Karpas-422 (cell line): ENCODE data around the gene KANK4. TPM values are rescaled to one million over a fixed set of nuclear protein-coding genes. Genes with fewer than 3 reads are reported as not detected.

ENCODE experiments used
- DNase-seq: peaks from one replicate; pipeline ENCODE4 v3.0.0-alpha.2; 2015
- H2AFZ ChIP-seq: fragments of 200-600 bp; sonication (generic); 2 replicates; pipeline ENCODE4 v1.6.1; 2014; ENCODE audit warnings: antibody characterized with exemption, low read length, mixed read lengths
- H3K27ac ChIP-seq: fragments of 200-600 bp; sonication (generic); 2 replicates; pipeline ENCODE4 v1.5.1; 2014; ENCODE audit warnings: mild to moderate bottlenecking, low read length, moderate library complexity
- H3K27me3 ChIP-seq: fragments of 200-600 bp; sonication (generic); 2 replicates; pipeline ENCODE4 v1.6.1; 2014; ENCODE audit warnings: low read length, mixed read lengths
- H3K36me3 ChIP-seq: fragments of 200-600 bp; sonication (generic); 2 replicates; pipeline ENCODE4 v1.6.1; 2014; ENCODE audit warnings: low read length, mixed read lengths; ENCODE audit not compliant: insufficient read depth
- H3K4me1 ChIP-seq: fragments of 200-600 bp; sonication (generic); 2 replicates; pipeline ENCODE4 v1.6.1; 2014; ENCODE audit warnings: mild to moderate bottlenecking, low read length, mixed read lengths
- H3K4me2 ChIP-seq: fragments of 200-600 bp; sonication (generic); 2 replicates; pipeline ENCODE4 v1.6.1; 2014; ENCODE audit warnings: low read length, low read depth, mild to moderate bottlenecking; ENCODE audit not compliant: poor library complexity, severe bottlenecking
- H3K4me3 ChIP-seq: fragments of 200-600 bp; sonication (generic); 2 replicates; pipeline ENCODE4 v1.5.1; 2014; ENCODE audit warnings: mild to moderate bottlenecking, antibody characterized with exemption, low read length, mixed read lengths
- H3K79me2 ChIP-seq: fragments of 200-600 bp; sonication (generic); 2 replicates; pipeline ENCODE4 v1.6.1; 2014; ENCODE audit warnings: mild to moderate bottlenecking, low read length, mixed read lengths
- H3K9ac ChIP-seq: fragments of 200-600 bp; sonication (generic); 2 replicates; pipeline ENCODE4 v1.6.0; 2014; ENCODE audit warnings: low read length
- H3K9me2 ChIP-seq: fragments of 200-600 bp; sonication (generic), shearing (Covaris generic); replicated peaks from 2 replicates; pipeline ENCODE4 v1.6.0; 2014; ENCODE audit warnings: mild to moderate bottlenecking, low read length, moderate library complexity; ENCODE audit not compliant: insufficient read depth
- H3K9me3 ChIP-seq: fragments of 300-700, 200-600 bp; sonication (generic); 2 replicates; pipeline ENCODE4 v1.6.1; 2014; ENCODE audit warnings: low read length, mixed read lengths
- H4K20me1 ChIP-seq: fragments of 200-600 bp; sonication (generic); 2 replicates; pipeline ENCODE4 v1.6.1; 2014; ENCODE audit warnings: mild to moderate bottlenecking, antibody characterized with exemption, low read length, low read depth; ENCODE audit not compliant: insufficient read depth
- total RNA-seq: library from RNA; depleted of rRNA; stranded (reverse); fragments of >200 nt; shearing (Covaris generic); gene quantifications from 2 replicates; pipeline ENCODE4 v1.2.3, GENCODE V29; 2014; ENCODE audit warnings: low replicate concordance

Gene KANK4
- total RNA-seq, 1 experiment from 2014 or later = 0.60 TPM

DNA sequence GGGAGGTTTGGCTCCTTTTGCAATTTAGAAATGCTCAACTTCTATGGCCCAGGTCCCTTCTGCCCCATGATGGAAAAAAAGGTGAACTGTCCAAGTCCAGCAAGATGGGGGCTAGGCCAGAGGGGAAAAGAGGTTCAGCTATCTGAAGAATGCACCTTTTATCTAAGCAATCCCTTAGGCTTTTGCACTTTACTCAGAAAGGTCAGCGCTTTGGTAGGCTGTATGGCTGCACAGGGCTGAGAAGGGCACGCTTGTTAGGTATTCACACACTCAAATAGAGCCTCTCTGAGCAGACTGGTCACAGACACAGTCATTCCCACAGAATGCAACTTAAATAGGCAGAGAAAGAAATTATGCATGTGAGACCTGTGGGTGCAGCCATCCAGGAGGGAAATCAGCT, 31.0 kb downstream of the KANK4 start:
- Histone ChIP-seq H3K4me1 (no peaks in the 10 kb centered on the region), H3K27ac (no peak overlapping the region), H4K20me1 (no peaks in the 10 kb centered on the region), H3K4me2 (no peak overlapping the region), H3K36me3 (no peaks in the 10 kb centered on the region), H3K4me3 (no peak overlapping the region), H3K9ac (no peak overlapping the region), H3K9me3 (no peaks in the 10 kb centered on the region), H3K79me2 (no peaks in the 10 kb centered on the region), H3K27me3 (no peaks in the 10 kb centered on the region), H3K9me2 (no peaks in the 10 kb centered on the region), H2AFZ (no peak overlapping the region)
- no peak for DNase-seq

DNA sequence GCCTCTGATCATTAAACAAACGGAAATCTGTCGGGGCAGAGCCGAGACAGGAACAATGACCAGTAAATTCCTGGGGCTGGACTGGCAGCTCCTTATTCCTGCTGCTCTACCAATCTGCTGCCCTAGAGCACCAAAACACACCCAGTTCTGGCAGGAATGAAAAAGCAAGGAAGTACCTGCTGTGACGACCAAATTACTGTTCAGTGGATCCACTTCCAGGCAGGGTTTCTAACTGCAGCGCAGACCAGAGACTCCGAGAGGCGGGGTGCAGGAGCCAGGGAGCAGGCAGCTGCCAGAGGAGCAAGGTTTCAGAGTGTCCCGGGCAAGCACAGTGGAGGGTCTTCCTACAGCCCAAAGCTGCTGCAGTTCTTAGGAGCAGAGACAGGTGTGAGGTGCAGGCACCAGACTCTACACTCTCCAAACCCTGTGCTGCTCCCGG, 32.4 kb downstream of the KANK4 start:
- Histone ChIP-seq H4K20me1 (no peaks in the 10 kb centered on the region), H3K9me3 (no peaks in the 10 kb centered on the region), H3K27ac (no peak overlapping the region), H3K79me2 (no peaks in the 10 kb centered on the region), H3K4me3 (no peak overlapping the region), H3K9ac (no peak overlapping the region), H3K4me1 (no peaks in the 10 kb centered on the region), H3K4me2 (no peak overlapping the region), H3K36me3 (no peaks in the 10 kb centered on the region), H3K27me3 (no peaks in the 10 kb centered on the region), H2AFZ (no peak overlapping the region), H3K9me2 (no peaks in the 10 kb centered on the region)
- no peak for DNase-seq

DNA sequence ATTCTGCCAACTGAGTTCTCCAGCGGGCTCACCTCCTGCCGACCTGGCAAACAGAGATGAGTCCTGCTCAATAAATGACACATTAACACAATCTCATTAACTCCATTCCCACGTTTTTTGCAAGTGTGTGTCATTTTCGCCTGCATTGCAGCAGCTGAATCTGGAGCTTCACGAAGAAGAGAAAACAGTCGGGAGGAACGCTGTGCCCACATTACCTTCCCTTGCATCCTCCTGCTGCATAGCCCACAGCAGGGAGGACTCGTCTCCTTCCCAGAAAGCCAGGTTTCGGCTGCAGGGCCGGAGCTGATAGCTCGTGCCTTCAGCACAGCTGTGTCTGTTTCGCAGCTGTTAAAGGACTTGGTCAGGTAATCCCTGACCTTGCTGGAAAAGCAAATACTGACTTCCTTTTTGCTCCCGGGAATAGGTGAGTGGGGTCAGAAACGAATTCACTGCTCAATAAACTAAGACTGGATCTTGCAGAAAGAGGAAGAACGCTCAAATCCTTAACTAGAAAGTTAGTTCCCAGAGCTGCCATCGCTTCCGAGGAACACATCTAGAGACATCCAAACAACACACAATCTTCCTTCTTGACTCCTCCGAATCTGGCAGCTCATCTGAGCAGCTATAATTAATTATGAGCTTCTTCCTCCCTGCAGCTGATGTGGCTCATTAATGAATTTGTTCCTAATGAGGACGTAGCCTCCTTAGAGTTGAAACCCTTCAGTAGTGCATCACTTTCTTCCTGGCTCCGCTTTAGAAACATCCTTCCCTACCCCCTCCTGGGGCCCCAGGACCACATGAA, 33.0 kb downstream of the KANK4 start:
- Histone ChIP-seq H4K20me1 (no peaks in the 10 kb centered on the region), H3K4me1 (no peaks in the 10 kb centered on the region), H2AFZ (no peak overlapping the region), H3K79me2 (no peaks in the 10 kb centered on the region), H3K9ac (no peak overlapping the region), H3K36me3 (no peaks in the 10 kb centered on the region), H3K27me3 (no peaks in the 10 kb centered on the region; the same call in 1 of the 2 replicates), H3K27ac (no peak overlapping the region), H3K4me3 (no peak overlapping the region), H3K9me3 (no peaks in the 10 kb centered on the region), H3K9me2 (no peaks in the 10 kb centered on the region), H3K4me2 (no peak overlapping the region)
- no peak for DNase-seq

DNA sequence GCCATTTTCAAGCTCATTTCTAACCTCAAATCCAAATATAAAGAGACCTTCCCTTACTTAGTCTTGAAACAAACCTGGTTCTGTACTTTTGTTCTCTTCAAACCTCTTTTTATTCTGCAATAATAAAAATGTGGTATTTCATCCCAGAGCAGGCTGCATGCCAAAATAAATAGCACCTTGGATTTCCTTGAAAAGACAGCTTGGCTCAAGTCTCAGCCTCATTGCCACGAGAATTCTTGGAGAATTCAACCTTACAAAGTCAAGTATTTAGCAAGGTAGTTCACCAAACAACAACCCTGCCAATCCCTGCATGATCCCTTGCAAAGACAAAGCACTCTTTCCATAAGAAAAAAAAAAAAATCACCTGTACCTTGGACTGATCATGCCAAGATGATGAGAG, 33.8 kb downstream of the KANK4 start:
- Histone ChIP-seq H2AFZ (no peak overlapping the region), H3K36me3 (no peaks in the 10 kb centered on the region), H3K27ac (no peak overlapping the region), H3K4me2 (no peak overlapping the region), H4K20me1 (no peaks in the 10 kb centered on the region), H3K4me3 (no peak overlapping the region), H3K9ac (no peak overlapping the region), H3K79me2 (no peaks in the 10 kb centered on the region), H3K9me3 (no peaks in the 10 kb centered on the region; the same call in 1 of the 2 replicates), H3K9me2 (no peaks in the 10 kb centered on the region), H3K4me1 (no peaks in the 10 kb centered on the region), H3K27me3 (no peaks in the 10 kb centered on the region; the same call in 1 of the 2 replicates)
- DNase-seq = no peak

DNA sequence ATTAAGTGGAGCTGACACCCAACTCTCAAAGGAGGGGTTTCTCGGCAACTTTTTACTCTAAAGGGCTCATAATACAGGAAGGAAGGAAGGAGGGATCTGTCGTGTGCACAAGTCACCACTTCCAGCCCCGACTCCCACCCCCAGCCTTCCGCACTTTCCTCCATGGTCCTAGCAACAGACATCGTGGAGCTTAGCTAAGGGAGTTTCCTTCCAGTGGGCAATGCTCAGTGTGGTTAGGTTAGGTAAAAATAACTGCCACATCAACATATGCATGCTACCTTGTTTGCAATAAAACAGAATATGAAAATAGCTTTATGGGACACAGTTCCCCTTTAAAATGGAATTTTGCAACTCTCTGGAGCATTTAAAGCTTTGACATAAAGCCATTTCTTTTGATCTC, 35.2 kb downstream of the KANK4 start:
- Histone ChIP-seq H3K4me2 (no peak overlapping the region), H3K36me3 (no peaks in the 10 kb centered on the region), H3K4me3 (no peak overlapping the region), H3K9me3 (no peaks in the 10 kb centered on the region; the same call in 1 of the 2 replicates), H2AFZ (no peak overlapping the region), H3K27me3 (no peaks in the 10 kb centered on the region; the same call in 1 of the 2 replicates), H3K9ac (no peak overlapping the region), H3K79me2 (no peaks in the 10 kb centered on the region), H3K27ac (no peak overlapping the region), H3K9me2 (no peaks in the 10 kb centered on the region), H4K20me1 (no peaks in the 10 kb centered on the region), H3K4me1 (no peaks in the 10 kb centered on the region)
- DNase-seq = no peak

DNA sequence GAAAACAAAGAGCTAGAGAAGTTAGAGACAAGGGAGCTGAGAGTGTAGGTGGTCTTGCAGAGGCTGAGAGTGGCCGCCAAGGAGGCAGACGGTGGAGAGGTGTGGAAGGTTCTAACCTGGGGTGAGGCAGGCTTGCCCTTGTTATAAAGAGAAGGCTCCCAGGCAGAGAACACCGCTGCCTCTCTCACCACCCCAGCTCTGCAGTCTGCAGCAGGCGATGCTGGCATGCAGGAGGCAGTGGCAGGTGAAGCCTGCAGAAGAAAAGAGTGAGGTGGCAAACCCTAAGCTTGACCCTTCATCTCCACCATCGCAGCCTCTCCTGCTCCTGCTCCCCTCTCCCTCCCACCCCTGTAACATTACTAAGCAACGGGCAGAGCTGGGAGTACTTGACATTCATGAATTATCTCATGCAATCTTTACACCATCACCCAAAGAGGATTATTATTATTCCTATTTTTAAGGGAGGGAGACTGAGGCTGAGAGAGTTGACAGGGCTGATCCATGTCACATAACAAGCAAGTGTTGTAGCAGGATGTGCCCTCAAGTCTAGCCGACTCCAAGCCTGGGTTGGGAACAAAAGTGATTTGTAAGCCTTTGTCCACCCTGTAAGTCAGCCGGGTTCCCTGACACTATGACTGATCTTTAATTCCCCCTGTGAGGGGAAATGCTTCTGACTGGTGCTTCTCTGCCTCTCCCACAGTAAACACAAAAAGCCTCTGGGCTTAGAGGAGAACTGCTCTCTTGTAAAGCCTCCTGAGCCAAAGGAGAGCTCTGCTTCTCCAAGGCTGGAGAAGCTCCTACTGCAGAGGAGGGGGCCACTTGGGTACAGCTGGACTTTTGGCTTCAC, 36.1 kb downstream of the KANK4 start:
- H3K4me1 ChIP-seq = no peaks in the 10 kb centered on the region
- no peaks in the 10 kb centered on the region for H3K79me2 ChIP-seq
- H3K9ac ChIP-seq = no peak overlapping the region
- no peak overlapping the region for H3K4me3 ChIP-seq
- H3K36me3 ChIP-seq = no peaks in the 10 kb centered on the region
- no peak overlapping the region for H3K27ac ChIP-seq
- H3K4me2 ChIP-seq = no peak overlapping the region
- H2AFZ ChIP-seq = no peak overlapping the region
- H3K9me2 ChIP-seq = no peaks in the 10 kb centered on the region
- H4K20me1 ChIP-seq = no peaks in the 10 kb centered on the region
- H3K27me3 ChIP-seq = no peaks in the 10 kb centered on the region; the same call in 1 of the 2 replicates
- DNase-seq = no peak
- H3K9me3 ChIP-seq = no peaks in the 10 kb centered on the region; the same call in 1 of the 2 replicates

DNA sequence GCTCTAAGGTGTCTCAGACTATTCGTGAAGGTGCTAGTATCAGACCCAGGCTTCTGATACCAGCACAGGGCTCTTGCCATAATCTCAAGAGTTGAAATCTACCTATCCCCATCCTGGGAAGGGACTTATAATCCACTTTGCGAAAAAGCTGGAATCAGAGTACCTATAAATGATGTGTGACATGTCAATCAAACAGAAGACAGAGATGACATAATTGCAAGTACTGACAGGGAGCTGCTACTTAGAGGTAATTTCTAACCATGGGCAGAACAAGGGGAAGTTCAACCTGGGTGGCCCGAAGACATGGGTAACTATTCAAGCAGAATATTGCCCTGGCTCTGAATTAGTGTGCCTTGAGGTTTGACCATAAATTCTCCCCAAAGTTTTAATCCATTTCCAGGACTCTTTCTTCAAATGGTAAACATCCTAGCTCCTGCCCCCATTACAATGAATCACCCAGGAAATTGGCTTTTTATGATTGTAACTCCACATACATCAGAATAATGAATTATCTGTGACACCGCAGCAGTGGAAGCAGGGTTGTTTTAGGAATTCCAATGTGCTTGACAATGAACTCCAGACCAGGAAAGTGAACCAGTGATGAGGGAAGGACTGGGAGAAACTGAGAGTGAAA, 37.2 kb downstream of the KANK4 start:
- no peaks in the 10 kb centered on the region for H3K79me2 ChIP-seq
- no peaks in the 10 kb centered on the region; the same call in 1 of the 2 replicates for H3K9me3 ChIP-seq
- no peak for DNase-seq
- H3K4me1 ChIP-seq = no peaks in the 10 kb centered on the region
- no peaks in the 10 kb centered on the region for H3K9me2 ChIP-seq
- H3K27me3 ChIP-seq = no peaks in the 10 kb centered on the region; the same call in 1 of the 2 replicates
- no peaks in the 10 kb centered on the region for H4K20me1 ChIP-seq
- no peak overlapping the region for H2AFZ ChIP-seq
- no peaks in the 10 kb centered on the region for H3K36me3 ChIP-seq
- H3K4me2 ChIP-seq = no peak overlapping the region
- H3K4me3 ChIP-seq = no peak overlapping the region
- no peak overlapping the region for H3K27ac ChIP-seq
- no peak overlapping the region for H3K9ac ChIP-seq
